ENCODE data around the gene NOC4L.

NOC4L gene

GRCh38 chr12:132181570-132182200 lies 37.4 kb downstream of the NOC4L start:
- no peak for DNase-seq (ENCODE audit: low read depth)
- H3K4me3 ChIP-seq (ENCODE audit: low read length): no peak overlapping the region
- TF ChIP-seq CTCF (conservative IDR thresholded peaks at IDR 0.05; ENCODE audit: low read depth, low read length): no peak

GRCh38 chr12:132182206-132182710 lies 38.0 kb downstream of the NOC4L start:
- TF ChIP-seq CTCF (conservative IDR thresholded peaks at IDR 0.05; ENCODE audit: low read depth, low read length): no peak
- DNase-seq (ENCODE audit: low read depth): no peak
- H3K4me3 ChIP-seq (ENCODE audit: low read length): no peak overlapping the region

- H3K4me3 ChIP-seq (ENCODE audit: low read length): no peak overlapping the region
- no peak for TF ChIP-seq CTCF (conservative IDR thresholded peaks at IDR 0.05; ENCODE audit: low read depth, low read length)
- DNase-seq (ENCODE audit: low read depth): no peak
Measured at GRCh38 chr12:132182711-132183365, 38.6 kb downstream of the NOC4L start.

- no peak for DNase-seq (ENCODE audit: low read depth)
- no peak for TF ChIP-seq CTCF (conservative IDR thresholded peaks at IDR 0.05; ENCODE audit: low read depth, low read length)
- no peak overlapping the region for H3K4me3 ChIP-seq (ENCODE audit: low read length)
Measured at GRCh38 chr12:132185705-132186104, 41.4 kb downstream of the NOC4L start.

- H3K4me3 ChIP-seq (ENCODE audit: low read length): no peak overlapping the region
- no peak for DNase-seq (ENCODE audit: low read depth)
- TF ChIP-seq CTCF (conservative IDR thresholded peaks at IDR 0.05; ENCODE audit: low read depth, low read length): no peak
Measured at GRCh38 chr12:132186208-132186856, 42.1 kb downstream of the NOC4L start.

GRCh38 chr12:132186857-132187620 lies 42.8 kb downstream of the NOC4L start:
- no peak overlapping the region for H3K4me3 ChIP-seq (ENCODE audit: low read length)
- no peak for TF ChIP-seq CTCF (conservative IDR thresholded peaks at IDR 0.05; ENCODE audit: low read depth, low read length)
- no peak for DNase-seq (ENCODE audit: low read depth)

All from retinal pigment epithelial cell (primary cell).